ENCODE measurements around the gene PDHX.

Gene PDHX

DNA sequence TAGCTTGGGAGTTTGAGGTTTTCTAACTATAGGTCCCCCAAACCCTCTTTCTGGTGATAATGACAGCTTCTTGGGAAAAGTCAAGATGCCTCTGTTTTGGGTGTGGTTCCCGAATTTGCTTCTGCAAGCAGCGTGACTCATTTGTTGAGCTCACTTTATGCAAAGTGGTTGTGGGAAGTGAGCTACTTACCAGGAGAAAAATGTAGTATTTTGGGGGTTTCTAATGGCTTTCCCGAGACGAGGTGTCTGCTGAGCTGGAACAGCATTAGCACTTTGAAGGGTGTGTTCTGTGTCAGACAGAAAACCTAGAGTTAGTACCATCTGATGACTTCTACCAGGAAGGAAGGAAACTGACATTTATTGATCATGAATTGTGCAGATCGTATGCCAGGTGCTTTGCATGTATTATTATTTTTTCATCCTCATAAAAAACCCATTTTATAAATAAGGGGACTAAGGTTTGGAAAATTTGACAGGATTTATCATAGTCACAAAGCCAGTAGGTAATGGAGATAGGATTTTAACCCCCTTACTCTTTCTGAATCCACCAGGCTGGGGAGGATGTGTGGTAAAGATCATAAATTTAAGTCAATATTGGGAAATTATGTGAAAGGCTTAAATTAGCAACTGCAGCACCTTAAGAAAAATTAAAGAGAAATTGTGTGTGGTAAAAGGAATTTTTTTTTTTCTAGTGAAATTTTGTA lies 113.7 kb downstream of the PDHX start:
- H3K9ac ChIP-seq (ENCODE audit: low read length), result no peak overlapping the region
- no peak overlapping the region for H3K27ac ChIP-seq (ENCODE audit: low read depth, low read length)
- H3K36me3 ChIP-seq (ENCODE audit: control insufficient read depth, insufficient read depth, low read length), result no peaks in the 10 kb centered on the region
- no peaks in the 10 kb centered on the region for H3K9me3 ChIP-seq (ENCODE audit: control insufficient read depth, insufficient read depth, low read depth, low read length)
- peaks cover 11% of the 10 kb centered on the region; the same call in 1 of the 2 replicates for H3K4me1 ChIP-seq (ENCODE audit: control insufficient read depth, insufficient read depth, low read length)
- no peak overlapping the region for H3K4me3 ChIP-seq (ENCODE audit: low read depth, low read length)
- no peaks in the 10 kb centered on the region for H3K27me3 ChIP-seq (ENCODE audit: control insufficient read depth, insufficient read depth, low read length)

DNA sequence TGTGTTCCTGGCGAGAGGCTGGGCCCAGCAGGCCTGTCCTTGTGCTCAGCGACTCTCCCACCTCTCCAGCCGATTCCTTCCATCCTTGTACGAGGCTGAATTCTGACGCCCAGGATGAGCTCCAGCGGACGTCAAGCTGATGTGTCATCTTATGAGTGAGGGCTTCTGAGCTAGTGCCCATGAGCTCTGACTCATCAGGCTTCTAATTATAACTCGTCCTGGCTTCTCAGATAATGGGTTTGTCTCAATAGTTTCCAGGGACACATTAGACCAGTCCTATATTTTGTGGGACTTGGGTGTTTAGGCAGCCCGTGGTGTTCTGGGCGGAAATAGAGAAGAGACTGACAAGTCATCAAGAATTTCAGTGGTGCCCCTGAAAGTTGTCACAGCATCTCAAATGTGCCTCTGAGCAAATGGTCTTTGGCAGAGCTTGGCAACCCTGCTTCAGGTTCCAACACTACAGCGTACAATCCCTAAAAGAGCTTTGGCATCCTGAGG lies 114.3 kb downstream of the PDHX start:
- H3K9ac ChIP-seq (ENCODE audit: low read length), result no peak overlapping the region
- H3K36me3 ChIP-seq (ENCODE audit: control insufficient read depth, insufficient read depth, low read length), result no peaks in the 10 kb centered on the region
- H3K4me1 ChIP-seq (ENCODE audit: control insufficient read depth, insufficient read depth, low read length), result peaks cover 11% of the 10 kb centered on the region; the same call in 1 of the 2 replicates
- H3K27me3 ChIP-seq (ENCODE audit: control insufficient read depth, insufficient read depth, low read length), result no peaks in the 10 kb centered on the region
- no peak overlapping the region for H3K4me3 ChIP-seq (ENCODE audit: low read depth, low read length)
- H3K27ac ChIP-seq (ENCODE audit: low read depth, low read length), result no peak overlapping the region
- H3K9me3 ChIP-seq (ENCODE audit: control insufficient read depth, insufficient read depth, low read depth, low read length), result no peaks in the 10 kb centered on the region

DNA sequence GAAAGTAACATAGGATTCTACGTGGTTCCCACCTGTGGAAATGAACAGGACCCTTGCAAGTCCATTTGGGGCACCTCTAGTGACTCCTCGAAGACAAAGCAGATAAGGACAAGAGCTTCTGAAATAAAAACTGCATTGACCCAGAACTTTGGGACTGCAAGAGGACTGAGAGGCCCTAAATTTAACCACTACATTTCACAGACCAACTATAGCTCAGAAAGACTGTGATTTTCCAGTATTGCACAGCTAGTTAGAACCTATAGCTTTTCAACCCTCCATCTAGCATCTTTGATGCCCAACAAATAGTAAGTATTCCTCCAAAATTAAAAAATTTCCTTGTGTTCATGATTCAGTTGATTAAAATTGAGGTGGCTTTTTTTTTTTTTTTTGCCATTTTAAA lies 114.9 kb downstream of the PDHX start:
- H3K4me3 ChIP-seq (ENCODE audit: low read depth, low read length), result no peak overlapping the region
- H3K4me1 ChIP-seq (ENCODE audit: control insufficient read depth, insufficient read depth, low read length), result peaks cover 11% of the 10 kb centered on the region; the same call in 1 of the 2 replicates
- no peak overlapping the region for H3K9ac ChIP-seq (ENCODE audit: low read length)
- no peak overlapping the region for H3K27ac ChIP-seq (ENCODE audit: low read depth, low read length)
- H3K36me3 ChIP-seq (ENCODE audit: control insufficient read depth, insufficient read depth, low read length), result no peaks in the 10 kb centered on the region
- no peaks in the 10 kb centered on the region for H3K27me3 ChIP-seq (ENCODE audit: control insufficient read depth, insufficient read depth, low read length)
- no peaks in the 10 kb centered on the region for H3K9me3 ChIP-seq (ENCODE audit: control insufficient read depth, insufficient read depth, low read depth, low read length)

DNA sequence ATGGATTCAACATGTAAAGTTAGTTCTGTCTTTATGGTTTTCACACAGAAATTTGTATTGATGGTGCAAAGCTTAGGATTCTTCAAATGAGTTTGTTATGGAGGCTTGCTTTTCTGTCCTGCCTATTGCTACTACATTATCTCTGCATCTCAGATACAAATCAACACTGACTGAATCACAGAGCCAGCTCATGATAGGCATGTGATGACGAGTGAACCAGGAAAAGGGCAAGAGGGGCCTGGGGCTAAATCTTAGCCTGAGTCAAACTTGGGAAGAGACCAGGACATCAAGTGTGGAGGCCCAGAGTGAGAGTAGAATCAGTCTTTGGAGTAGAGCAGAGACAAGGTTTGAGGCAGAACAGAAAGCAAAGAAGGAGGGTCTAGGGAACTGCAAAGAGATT lies 115.4 kb downstream of the PDHX start:
- no peak overlapping the region for H3K9ac ChIP-seq (ENCODE audit: low read length)
- no peak overlapping the region for H3K4me3 ChIP-seq (ENCODE audit: low read depth, low read length)
- no peak overlapping the region for H3K27ac ChIP-seq (ENCODE audit: low read depth, low read length)
- H3K27me3 ChIP-seq (ENCODE audit: control insufficient read depth, insufficient read depth, low read length), result no peaks in the 10 kb centered on the region
- H3K4me1 ChIP-seq (ENCODE audit: control insufficient read depth, insufficient read depth, low read length), result peaks cover 11% of the 10 kb centered on the region; the same call in 1 of the 2 replicates
- H3K36me3 ChIP-seq (ENCODE audit: control insufficient read depth, insufficient read depth, low read length), result no peaks in the 10 kb centered on the region
- no peaks in the 10 kb centered on the region for H3K9me3 ChIP-seq (ENCODE audit: control insufficient read depth, insufficient read depth, low read depth, low read length)

DNA sequence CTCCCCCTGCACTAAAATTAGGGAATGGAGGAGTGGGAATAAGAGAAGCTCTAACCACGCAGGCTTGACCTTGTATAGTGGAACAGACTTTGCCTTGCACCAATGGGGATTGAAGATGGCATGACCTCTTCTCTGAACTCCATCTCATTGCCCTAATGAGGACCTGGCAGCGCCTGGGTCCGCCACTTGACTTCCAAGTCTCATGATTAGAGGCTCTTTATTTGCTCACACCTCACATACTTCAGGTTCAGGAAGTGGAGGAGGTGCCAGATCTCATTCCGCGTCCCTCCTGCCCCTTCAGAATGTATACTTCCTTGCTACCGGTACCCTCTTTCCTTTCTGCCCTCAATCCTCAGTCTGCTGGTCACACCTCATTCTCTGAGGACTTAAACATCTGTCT lies 116.6 kb downstream of the PDHX start:
- peaks cover 11% of the 10 kb centered on the region; the same call in 1 of the 2 replicates for H3K4me1 ChIP-seq (ENCODE audit: control insufficient read depth, insufficient read depth, low read length)
- no peaks in the 10 kb centered on the region for H3K9me3 ChIP-seq (ENCODE audit: control insufficient read depth, insufficient read depth, low read depth, low read length)
- H3K9ac ChIP-seq (ENCODE audit: low read length), result no peak overlapping the region
- H3K4me3 ChIP-seq (ENCODE audit: low read depth, low read length), result no peak overlapping the region
- no peaks in the 10 kb centered on the region for H3K36me3 ChIP-seq (ENCODE audit: control insufficient read depth, insufficient read depth, low read length)
- no peak overlapping the region for H3K27ac ChIP-seq (ENCODE audit: low read depth, low read length)
- no peaks in the 10 kb centered on the region for H3K27me3 ChIP-seq (ENCODE audit: control insufficient read depth, insufficient read depth, low read length)

DNA sequence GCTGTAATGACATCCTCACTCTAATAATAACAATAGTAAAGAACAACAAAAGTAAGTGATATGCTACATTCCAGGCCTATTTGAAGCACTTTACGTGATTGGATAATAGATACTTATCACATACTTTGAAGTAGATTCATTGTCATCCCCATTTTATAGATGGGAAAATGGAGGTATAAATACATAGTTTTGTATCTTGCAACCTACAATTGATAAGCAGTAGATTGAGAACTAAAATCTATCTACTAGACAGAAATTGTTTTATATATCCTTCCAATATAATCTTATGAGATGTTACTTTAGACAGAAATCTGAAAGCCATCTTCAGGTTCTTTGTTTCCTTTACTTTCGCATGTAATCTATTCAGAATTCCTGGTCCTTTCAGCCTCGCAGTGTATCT lies 118.0 kb downstream of the PDHX start:
- Histone ChIP-seq H3K4me1 (ENCODE audit: control insufficient read depth, insufficient read depth, low read length) (peaks cover 11% of the 10 kb centered on the region; the same call in 1 of the 2 replicates), H3K4me3 (ENCODE audit: low read depth, low read length) (no peak overlapping the region), H3K27me3 (ENCODE audit: control insufficient read depth, insufficient read depth, low read length) (no peaks in the 10 kb centered on the region), H3K27ac (ENCODE audit: low read depth, low read length) (no peak overlapping the region), H3K9ac (ENCODE audit: low read length) (no peak overlapping the region), H3K36me3 (ENCODE audit: control insufficient read depth, insufficient read depth, low read length) (no peaks in the 10 kb centered on the region), H3K9me3 (ENCODE audit: control insufficient read depth, insufficient read depth, low read depth, low read length) (no peaks in the 10 kb centered on the region)

DNA sequence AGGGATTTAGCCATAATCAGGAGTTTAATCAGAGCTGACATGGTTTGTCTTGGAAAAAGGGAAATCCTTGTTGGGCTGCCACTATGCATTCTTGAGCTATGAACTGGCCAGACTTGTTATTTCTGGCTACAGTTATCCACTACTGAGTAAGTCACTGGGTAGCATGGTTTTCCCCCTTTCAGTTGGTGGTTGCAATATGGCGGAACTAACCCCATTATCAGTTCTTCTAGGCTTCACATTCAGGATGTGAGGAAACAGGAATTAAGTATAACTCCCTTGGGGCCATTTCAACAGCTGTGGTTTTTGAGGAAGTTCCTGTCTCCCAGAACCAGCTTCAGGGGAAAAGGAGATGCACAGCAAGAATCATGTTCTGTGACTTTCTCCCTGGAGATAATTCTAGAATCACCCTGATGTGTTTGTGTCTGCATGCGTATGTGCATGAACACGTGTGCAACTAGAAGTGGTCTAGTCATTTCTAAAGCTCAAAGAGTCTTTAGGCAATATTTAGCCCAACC lies 119.5 kb downstream of the PDHX start:
- Histone ChIP-seq H3K27ac (ENCODE audit: low read depth, low read length) (no peak overlapping the region), H3K27me3 (ENCODE audit: control insufficient read depth, insufficient read depth, low read length) (no peaks in the 10 kb centered on the region), H3K4me3 (ENCODE audit: low read depth, low read length) (no peak overlapping the region), H3K9ac (ENCODE audit: low read length) (no peak overlapping the region), H3K4me1 (ENCODE audit: control insufficient read depth, insufficient read depth, low read length) (no peaks in the 10 kb centered on the region; the same call in 1 of the 2 replicates), H3K36me3 (ENCODE audit: control insufficient read depth, insufficient read depth, low read length) (no peaks in the 10 kb centered on the region), H3K9me3 (ENCODE audit: control insufficient read depth, insufficient read depth, low read depth, low read length) (no peaks in the 10 kb centered on the region)

DNA sequence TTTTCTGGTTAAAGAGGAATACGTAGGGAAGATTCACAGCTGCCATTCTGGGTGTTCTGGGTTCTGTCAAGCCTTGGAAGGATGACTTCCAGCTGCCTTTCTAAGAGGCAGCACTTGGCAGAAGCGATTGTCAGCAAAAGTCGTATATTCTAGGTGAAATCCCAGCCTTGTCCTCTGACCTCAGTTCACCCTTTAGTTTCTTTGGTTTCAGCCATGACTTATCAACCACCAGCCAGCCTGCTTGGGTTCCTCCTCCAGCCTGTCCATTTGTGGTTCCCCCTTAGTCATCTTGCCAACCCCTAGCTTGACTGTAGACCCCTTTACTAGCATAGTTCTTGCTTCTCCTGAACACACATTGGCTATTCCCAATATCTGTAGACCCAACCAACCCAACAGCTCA lies 120.2 kb downstream of the PDHX start:
- H3K27me3 ChIP-seq (ENCODE audit: control insufficient read depth, insufficient read depth, low read length), result no peaks in the 10 kb centered on the region
- no peaks in the 10 kb centered on the region; the same call in 1 of the 2 replicates for H3K4me1 ChIP-seq (ENCODE audit: control insufficient read depth, insufficient read depth, low read length)
- H3K9me3 ChIP-seq (ENCODE audit: control insufficient read depth, insufficient read depth, low read depth, low read length), result no peaks in the 10 kb centered on the region
- no peak overlapping the region for H3K27ac ChIP-seq (ENCODE audit: low read depth, low read length)
- no peak overlapping the region for H3K4me3 ChIP-seq (ENCODE audit: low read depth, low read length)
- no peak overlapping the region for H3K9ac ChIP-seq (ENCODE audit: low read length)
- H3K36me3 ChIP-seq (ENCODE audit: control insufficient read depth, insufficient read depth, low read length), result no peaks in the 10 kb centered on the region

DNA sequence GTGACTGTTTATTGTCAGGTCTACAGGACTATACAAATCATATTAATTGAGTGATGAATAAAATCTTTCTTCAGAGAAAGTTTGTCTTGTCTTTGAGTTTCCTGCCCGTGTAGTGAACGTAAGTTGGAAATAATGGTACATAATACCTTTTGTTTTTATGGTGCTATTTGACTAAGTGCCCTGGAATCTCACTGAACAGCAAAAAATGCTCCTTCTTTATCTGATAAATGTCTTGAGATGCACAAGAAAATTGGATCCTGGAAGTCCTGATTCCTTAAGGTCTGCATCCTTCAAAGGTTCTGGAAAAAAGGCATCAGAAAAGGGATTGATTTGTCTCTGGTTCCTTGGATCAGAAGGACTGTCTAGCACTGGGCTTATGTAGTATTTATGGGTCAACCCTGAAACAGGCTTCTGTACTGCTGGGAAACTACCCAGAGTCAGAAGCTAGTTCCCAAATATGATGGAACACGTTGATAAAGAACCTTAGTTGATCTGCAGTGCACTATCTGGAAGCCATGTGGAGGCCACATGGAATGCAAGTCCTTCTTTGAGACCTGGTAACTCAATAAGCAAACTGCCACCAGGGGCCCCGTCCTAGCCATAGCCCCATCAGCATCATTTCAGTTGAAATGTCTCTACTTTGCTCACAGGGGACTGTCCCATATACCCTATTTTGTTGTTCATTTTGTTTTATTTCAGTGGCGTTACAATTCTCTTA lies 122.0 kb downstream of the PDHX start:
- Histone ChIP-seq H3K27ac (ENCODE audit: low read depth, low read length) (no peak overlapping the region), H3K9me3 (ENCODE audit: control insufficient read depth, insufficient read depth, low read depth, low read length) (no peaks in the 10 kb centered on the region), H3K9ac (ENCODE audit: low read length) (no peak overlapping the region), H3K27me3 (ENCODE audit: control insufficient read depth, insufficient read depth, low read length) (no peaks in the 10 kb centered on the region), H3K4me3 (ENCODE audit: low read depth, low read length) (no peak overlapping the region), H3K4me1 (ENCODE audit: control insufficient read depth, insufficient read depth, low read length) (no peaks in the 10 kb centered on the region), H3K36me3 (ENCODE audit: control insufficient read depth, insufficient read depth, low read length) (no peaks in the 10 kb centered on the region)

DNA sequence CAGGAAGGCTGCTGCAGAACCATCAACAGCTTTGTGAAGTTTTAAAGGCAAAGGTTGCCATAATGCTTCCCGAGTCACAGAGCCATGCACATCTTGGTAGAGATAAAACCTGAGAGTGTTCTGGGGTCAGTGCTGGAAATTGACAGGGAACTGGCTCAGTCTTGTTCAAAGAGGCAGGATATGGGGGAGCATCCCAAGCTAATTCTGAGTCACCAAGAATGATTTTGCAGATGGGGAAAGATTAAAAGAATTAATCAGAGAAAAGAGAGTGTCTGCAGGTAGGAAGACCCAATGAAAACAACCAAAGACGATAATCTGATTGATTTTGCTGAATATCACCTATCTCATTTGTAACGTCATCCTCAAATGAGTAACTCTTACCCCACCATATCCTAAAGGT lies 122.7 kb downstream of the PDHX start:
- H3K9me3 ChIP-seq (ENCODE audit: control insufficient read depth, insufficient read depth, low read depth, low read length), result no peaks in the 10 kb centered on the region
- no peak overlapping the region for H3K27ac ChIP-seq (ENCODE audit: low read depth, low read length)
- no peaks in the 10 kb centered on the region for H3K4me1 ChIP-seq (ENCODE audit: control insufficient read depth, insufficient read depth, low read length)

More for the DNA sequence above, 122.7 kb downstream of the PDHX start:
- no peaks in the 10 kb centered on the region for H3K36me3 ChIP-seq (ENCODE audit: control insufficient read depth, insufficient read depth, low read length)
- H3K9ac ChIP-seq (ENCODE audit: low read length), result no peak overlapping the region
- no peak overlapping the region for H3K4me3 ChIP-seq (ENCODE audit: low read depth, low read length)
- no peaks in the 10 kb centered on the region for H3K27me3 ChIP-seq (ENCODE audit: control insufficient read depth, insufficient read depth, low read length)

Measured in HUES6 (cell line).